ENCODE measurements around the gene TMEFF2. TPM values are rescaled to one million over a fixed set of nuclear protein-coding genes. Genes with fewer than 3 reads are reported as not detected.

TMEFF2 gene
- total RNA-seq, 2 donors from 2014 or later, result 3.2 to 55.8 TPM

- H3K27ac ChIP-seq, result no peak overlapping the region
- no peak overlapping the region for H3K4me3 ChIP-seq
- 11% methylated on average over 4 of the region's 4 CpGs for WGBS
- peaks cover 6% of the 10 kb centered on the region for H3K4me1 ChIP-seq (replicated peaks)
- intact Hi-C loops (cut with DNase I), result loop anchor here (2.0 to 10.0 kb wide), 2 partner anchors 350 to 598 kb away; no protein-coding TSS in a partner anchor
- no peak for TF ChIP-seq POLR2A (IDR thresholded peaks at IDR 0.05)
- TF ChIP-seq CTCF (IDR thresholded peaks at IDR 0.05), result peak; percentile 88 to 97 (median 90)
- TF ChIP-seq POLR2AphosphoS5 (IDR thresholded peaks at IDR 0.05), result no peak
- no peaks in the 10 kb centered on the region for H3K36me3 ChIP-seq
- no peaks in the 10 kb centered on the region for H3K9me3 ChIP-seq
- peak; percentile 69 for DNase-seq (ENCODE audit: low spot score)
- H3K27me3 ChIP-seq (replicated peaks; ENCODE audit: insufficient read depth), result no peaks in the 10 kb centered on the region
Observed at GRCh38 chr2:192162392-192163042, 32.2 kb downstream of the TMEFF2 start.

DNA sequence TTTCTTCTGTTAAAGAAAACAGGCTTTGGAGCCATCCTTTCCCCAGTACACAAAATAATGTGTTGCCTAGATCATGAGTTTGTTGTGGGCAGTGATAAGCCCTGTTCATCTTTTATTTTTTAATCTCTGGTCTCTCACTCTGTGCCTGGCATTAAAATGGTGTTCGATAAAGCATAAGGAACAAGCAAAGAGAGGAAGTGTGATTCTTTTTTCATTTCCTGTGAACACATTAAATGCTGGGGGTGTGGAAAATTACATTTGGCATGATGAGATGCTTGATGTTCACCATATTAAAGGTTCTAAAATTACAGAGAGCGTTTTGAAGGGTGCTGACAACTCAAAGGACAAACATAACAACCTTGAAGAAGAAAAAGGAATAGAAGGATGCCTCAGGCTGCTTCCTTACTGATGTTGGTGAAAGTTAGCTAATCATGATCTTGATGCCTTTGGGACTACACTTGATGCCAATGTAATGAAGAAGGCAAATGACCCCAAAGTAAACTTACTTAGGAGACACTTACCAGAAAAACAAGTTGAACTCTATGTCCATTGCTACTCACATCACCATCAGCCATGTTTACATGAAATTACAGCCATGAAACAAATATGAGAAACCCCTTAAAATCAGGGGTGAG, 33.0 kb downstream of the TMEFF2 start:
- Histone ChIP-seq H3K9me3 (no peaks in the 10 kb centered on the region), H3K27ac (no peak overlapping the region), H3K36me3 (no peaks in the 10 kb centered on the region), H3K4me1 (replicated peaks) (peaks cover 6% of the 10 kb centered on the region), H3K4me3 (no peak overlapping the region), H3K27me3 (replicated peaks; ENCODE audit: insufficient read depth) (no peaks in the 10 kb centered on the region)
- no peak for TF ChIP-seq CTCF (IDR thresholded peaks at IDR 0.05)
- WGBS, result 76% methylated on average over 2 of the region's 2 CpGs
- intact Hi-C loops (cut with DNase I), result loop anchor here (2.0 to 10.0 kb wide), 2 partner anchors 349 to 597 kb away; no protein-coding TSS in a partner anchor
- no peak for DNase-seq (ENCODE audit: low spot score)

DNA sequence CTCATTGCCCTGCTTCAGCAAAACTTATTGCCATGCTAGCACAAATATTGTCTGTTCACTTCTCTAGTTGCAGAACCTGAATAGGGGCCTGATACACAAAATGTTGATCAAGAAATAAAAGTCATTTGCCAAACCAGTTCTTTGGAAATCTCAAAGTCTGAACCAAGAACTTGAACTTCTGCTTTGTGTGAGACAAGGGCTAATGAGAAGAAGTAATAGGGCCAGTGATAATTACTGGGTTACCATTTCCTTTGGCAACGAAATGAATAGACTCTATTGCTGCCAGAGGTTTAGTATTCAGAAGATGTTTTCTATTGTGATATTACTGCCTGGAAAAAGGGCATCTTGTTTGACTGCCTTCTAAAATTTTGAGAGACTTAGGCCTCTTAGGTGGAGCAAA, 35.0 kb downstream of the TMEFF2 start:
- WGBS, result 24% methylated on average over 1 of the region's 1 CpG
- no peaks in the 10 kb centered on the region for H3K9me3 ChIP-seq
- no peaks in the 10 kb centered on the region for H3K27me3 ChIP-seq (replicated peaks; ENCODE audit: insufficient read depth)

GRCh38 chr2:192159208-192159607, 35.5 kb downstream of the TMEFF2 start:
- intact Hi-C loops (cut with DNase I), result no loop called here
- no peak for TF ChIP-seq CTCF (IDR thresholded peaks at IDR 0.05)
- no peak for TF ChIP-seq POLR2AphosphoS5 (IDR thresholded peaks at IDR 0.05)
- no peak for TF ChIP-seq POLR2A (IDR thresholded peaks at IDR 0.05)
- no peak for DNase-seq (ENCODE audit: low spot score)
- no peak overlapping the region for H3K4me3 ChIP-seq
- H3K9me3 ChIP-seq, result no peaks in the 10 kb centered on the region
- H3K4me1 ChIP-seq (replicated peaks), result peaks cover 6% of the 10 kb centered on the region
- H3K27me3 ChIP-seq (replicated peaks; ENCODE audit: insufficient read depth), result no peaks in the 10 kb centered on the region
- WGBS, result 92% methylated on average over 2 of the region's 2 CpGs
- H3K27ac ChIP-seq, result no peak overlapping the region
- no peaks in the 10 kb centered on the region for H3K36me3 ChIP-seq

More for the DNA sequence above, 35.0 kb downstream of the TMEFF2 start:
- no peak for DNase-seq (ENCODE audit: low spot score)
- Histone ChIP-seq H3K4me1 (replicated peaks) (peaks cover 6% of the 10 kb centered on the region), H3K36me3 (no peaks in the 10 kb centered on the region), H3K4me3 (no peak overlapping the region), H3K27ac (peak overlapping the region in 1 of 2 donors; percentile 9)
- TF ChIP-seq POLR2A (IDR thresholded peaks at IDR 0.05), result no peak
- TF ChIP-seq CTCF (IDR thresholded peaks at IDR 0.05), result no peak
- TF ChIP-seq POLR2AphosphoS5 (IDR thresholded peaks at IDR 0.05), result no peak
- intact Hi-C loops (cut with DNase I), result loop anchor here (10.0 kb wide), 1 partner anchor 595 kb away; no protein-coding TSS in a partner anchor

- 94% methylated on average over 4 of the region's 4 CpGs for WGBS
- H3K4me1 ChIP-seq (replicated peaks), result peaks cover 6% of the 10 kb centered on the region
- intact Hi-C loops (cut with DNase I), result no loop called here
Observed at GRCh38 chr2:192157776-192158175, 37.0 kb downstream of the TMEFF2 start.

More at GRCh38 chr2:192157776-192158175, 37.0 kb downstream of the TMEFF2 start:
- Histone ChIP-seq H3K27ac (no peak overlapping the region), H3K4me3 (no peak overlapping the region), H3K9me3 (no peaks in the 10 kb centered on the region), H3K36me3 (no peaks in the 10 kb centered on the region), H3K27me3 (replicated peaks; ENCODE audit: insufficient read depth) (no peaks in the 10 kb centered on the region)
- no peak for DNase-seq (ENCODE audit: low spot score)
- no peak for TF ChIP-seq POLR2AphosphoS5 (IDR thresholded peaks at IDR 0.05)
- TF ChIP-seq POLR2A (IDR thresholded peaks at IDR 0.05), result no peak
- no peak for TF ChIP-seq CTCF (IDR thresholded peaks at IDR 0.05)

Data from prostate gland (tissue), 2 donors.